ENCODE measurements around the gene MAFG.

GRCh38 chr17:81940538-81941483, 13.3 kb upstream of the MAFG start:
- TF ChIP-seq, protein P1, sequence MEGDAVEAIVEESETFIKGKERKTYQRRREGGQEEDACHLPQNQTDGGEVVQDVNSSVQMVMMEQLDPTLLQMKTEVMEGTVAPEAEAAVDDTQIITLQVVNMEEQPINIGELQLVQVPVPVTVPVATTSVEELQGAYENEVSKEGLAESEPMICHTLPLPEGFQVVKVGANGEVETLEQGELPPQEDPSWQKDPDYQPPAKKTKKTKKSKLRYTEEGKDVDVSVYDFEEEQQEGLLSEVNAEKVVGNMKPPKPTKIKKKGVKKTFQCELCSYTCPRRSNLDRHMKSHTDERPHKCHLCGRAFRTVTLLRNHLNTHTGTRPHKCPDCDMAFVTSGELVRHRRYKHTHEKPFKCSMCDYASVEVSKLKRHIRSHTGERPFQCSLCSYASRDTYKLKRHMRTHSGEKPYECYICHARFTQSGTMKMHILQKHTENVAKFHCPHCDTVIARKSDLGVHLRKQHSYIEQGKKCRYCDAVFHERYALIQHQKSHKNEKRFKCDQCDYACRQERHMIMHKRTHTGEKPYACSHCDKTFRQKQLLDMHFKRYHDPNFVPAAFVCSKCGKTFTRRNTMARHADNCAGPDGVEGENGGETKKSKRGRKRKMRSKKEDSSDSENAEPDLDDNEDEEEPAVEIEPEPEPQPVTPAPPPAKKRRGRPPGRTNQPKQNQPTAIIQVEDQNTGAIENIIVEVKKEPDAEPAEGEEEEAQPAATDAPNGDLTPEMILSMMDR (IDR thresholded peaks at IDR 0.05; ENCODE audit: insufficient read depth, low read depth, low read length): no peak
- TF ChIP-seq EZH2 (IDR thresholded peaks at IDR 0.05; ENCODE audit: insufficient read depth, low read length): no peak

Measured in astrocyte (in vitro differentiated cells and primary cell).